Nephron (organoid): ENCODE measurements around the gene AMIGO1.

Source experiments
- H3K27ac Mint-ChIP-seq, 3 experiments: 2 replicates each; pipeline ENCODE4 v1.8.0; 2020; ENCODE audit warnings: mixed read lengths in 3 of 3, mild to moderate bottlenecking in 2 of 3, moderate library complexity in 1 of 3
- H3K27me3 Mint-ChIP-seq: 2 replicates; pipeline ENCODE4 v1.8.0; 2021; ENCODE audit warnings: low read depth, mild to moderate bottlenecking, moderate library complexity, mixed read lengths
- H3K36me3 Mint-ChIP-seq: 2 replicates; pipeline ENCODE4 v1.8.0; 2020; ENCODE audit warnings: low read depth, mixed read lengths
- H3K4me1 Mint-ChIP-seq: 2 replicates; pipeline ENCODE4 v1.8.0; 2020; ENCODE audit warnings: mixed read lengths
- H3K4me3 Mint-ChIP-seq, 3 experiments: 2 replicates each; pipeline ENCODE4 v1.8.0; 2020; ENCODE audit warnings: mild to moderate bottlenecking in 3 of 3, mixed read lengths in 3 of 3, moderate library complexity in 2 of 3
- H3K9me3 Mint-ChIP-seq: 2 replicates; pipeline ENCODE4 v1.8.0; 2020; ENCODE audit warnings: mixed read lengths
- CTCF ChIP-seq, 3 experiments: fragments of 200-600 bp; sonication (generic); IDR thresholded peaks; one replicate each; pipeline ENCODE4 v1.5.0; 2021; ENCODE audit warnings: antibody characterized with exemption in 3 of 3; ENCODE audit not compliant: unreplicated experiment in 3 of 3

Gene AMIGO1

GRCh38 chr1:109466452-109467300, 42.9 kb downstream of the AMIGO1 start, which contains the start of gene SYPL2:
TSS of gene SYPL2 (plus strand) at chr1:109466546. CDS start at chr1:109466844, 298 bp downstream.
- Mint-ChIP-seq H3K9me3 (no peaks in the 10 kb centered on the region), H3K27me3 (peaks cover 99% of the 10 kb centered on the region), H3K27ac (peak within 1 kb of the TSS in 1 of 3 experiments; percentile 51), H3K4me3 (peak within 1 kb of the TSS; percentile 81 to 87 (median 84)), H3K4me1 (peaks cover 11% of the 10 kb centered on the region), H3K36me3 (no peaks in the 10 kb centered on the region)
- no peak for TF ChIP-seq CTCF (IDR thresholded peaks at IDR 0.05; ENCODE audit: unreplicated experiment in 3 of 3)

- no peak for TF ChIP-seq CTCF (IDR thresholded peaks at IDR 0.05; ENCODE audit: unreplicated experiment in 3 of 3)
- peak overlapping the region in 1 of 3 experiments; percentile 30 for H3K27ac Mint-ChIP-seq
These were observed 43.4 kb downstream of the AMIGO1 start for GRCh38 chr1:109466125-109466451.

GRCh38 chr1:109457819-109458218, 51.7 kb downstream of the AMIGO1 start:
- Mint-ChIP-seq H3K27ac (no peak overlapping the region), H3K27me3 (peaks cover 54% of the 10 kb centered on the region), H3K9me3 (peaks cover 26% of the 10 kb centered on the region), H3K36me3 (no peaks in the 10 kb centered on the region), H3K4me3 (no peak overlapping the region), H3K4me1 (no peaks in the 10 kb centered on the region)
- no peak for TF ChIP-seq CTCF (IDR thresholded peaks at IDR 0.05; ENCODE audit: unreplicated experiment in 3 of 3)

More at GRCh38 chr1:109466125-109466451, 43.4 kb downstream of the AMIGO1 start:
- Mint-ChIP-seq H3K9me3 (no peaks in the 10 kb centered on the region), H3K4me1 (peaks cover 11% of the 10 kb centered on the region), H3K4me3 (peak overlapping the region; percentile 81 to 87 (median 84)), H3K27me3 (peaks cover 99% of the 10 kb centered on the region), H3K36me3 (no peaks in the 10 kb centered on the region)

GRCh38 chr1:109454497-109455133, 54.9 kb downstream of the AMIGO1 start:
- Mint-ChIP-seq H3K9me3 (peaks cover 31% of the 10 kb centered on the region), H3K27me3 (peaks cover 40% of the 10 kb centered on the region), H3K4me1 (no peaks in the 10 kb centered on the region), H3K4me3 (no peak overlapping the region), H3K27ac (no peak overlapping the region), H3K36me3 (no peaks in the 10 kb centered on the region)
- TF ChIP-seq CTCF (IDR thresholded peaks at IDR 0.05; ENCODE audit: unreplicated experiment in 3 of 3), result no peak
